ENCODE data around the gene ABLIM2.

ABLIM2 gene

DNA sequence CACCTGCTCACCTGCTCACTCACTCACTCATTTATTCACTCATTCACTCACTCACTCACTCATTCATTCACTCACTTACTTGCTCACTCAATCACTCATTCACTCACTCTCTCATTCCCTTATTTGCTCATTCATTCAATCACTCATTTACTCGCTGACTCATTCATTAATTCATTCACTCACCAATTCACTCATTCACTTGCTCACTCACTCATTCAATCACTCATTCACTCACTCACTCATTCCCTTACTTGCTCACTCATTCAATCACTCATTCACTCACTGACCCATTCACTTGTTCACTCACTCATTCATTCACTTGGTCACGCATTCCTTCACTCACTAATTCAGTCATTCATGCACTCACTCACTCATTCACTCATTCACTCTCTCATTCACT lies 130.2 kb downstream of the ABLIM2 start:
- no peak for DNase-seq (ENCODE audit: low spot score)

DNA sequence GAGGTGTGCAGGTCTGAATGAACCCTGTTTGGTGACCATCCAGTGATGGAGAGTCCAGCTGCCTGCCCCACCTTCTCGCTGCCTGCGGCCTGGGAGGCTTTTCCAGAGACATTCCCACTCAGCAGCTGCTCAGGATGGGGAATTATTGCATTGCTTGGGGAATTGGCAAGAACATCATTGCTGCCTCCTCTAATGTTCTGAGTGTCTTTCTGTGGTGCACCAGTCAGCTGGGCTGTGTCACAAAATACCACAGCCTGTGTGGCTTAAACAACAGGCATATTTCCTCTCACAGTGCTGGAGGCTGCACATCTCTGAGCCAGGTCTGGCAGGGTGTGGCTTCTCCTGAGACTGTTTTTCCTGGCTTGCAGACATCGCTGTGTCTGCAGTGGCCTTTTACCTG lies 132.2 kb downstream of the ABLIM2 start:
- no peak for DNase-seq (ENCODE audit: low spot score)

DNA sequence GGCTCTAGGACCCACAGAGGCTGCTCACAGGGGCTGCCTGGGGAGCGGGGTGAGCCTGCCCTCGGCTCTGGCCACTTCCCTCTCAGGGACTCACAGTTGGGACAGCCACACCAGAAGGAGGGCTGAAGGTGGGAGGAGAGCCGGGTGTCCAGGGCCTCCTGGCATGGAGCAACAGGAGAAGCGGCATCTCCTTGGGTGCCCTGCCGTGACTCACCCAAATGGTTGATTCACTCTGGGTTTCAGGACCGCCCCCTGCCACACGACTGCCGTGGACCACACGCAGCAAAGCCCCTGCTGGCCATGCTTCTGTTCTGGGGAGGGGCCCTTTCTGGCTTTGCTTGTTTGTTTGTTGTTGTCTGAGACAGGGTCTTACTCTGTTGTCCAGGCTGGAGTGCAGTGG lies 132.9 kb downstream of the ABLIM2 start:
- DNase-seq (ENCODE audit: low spot score): no peak

DNA sequence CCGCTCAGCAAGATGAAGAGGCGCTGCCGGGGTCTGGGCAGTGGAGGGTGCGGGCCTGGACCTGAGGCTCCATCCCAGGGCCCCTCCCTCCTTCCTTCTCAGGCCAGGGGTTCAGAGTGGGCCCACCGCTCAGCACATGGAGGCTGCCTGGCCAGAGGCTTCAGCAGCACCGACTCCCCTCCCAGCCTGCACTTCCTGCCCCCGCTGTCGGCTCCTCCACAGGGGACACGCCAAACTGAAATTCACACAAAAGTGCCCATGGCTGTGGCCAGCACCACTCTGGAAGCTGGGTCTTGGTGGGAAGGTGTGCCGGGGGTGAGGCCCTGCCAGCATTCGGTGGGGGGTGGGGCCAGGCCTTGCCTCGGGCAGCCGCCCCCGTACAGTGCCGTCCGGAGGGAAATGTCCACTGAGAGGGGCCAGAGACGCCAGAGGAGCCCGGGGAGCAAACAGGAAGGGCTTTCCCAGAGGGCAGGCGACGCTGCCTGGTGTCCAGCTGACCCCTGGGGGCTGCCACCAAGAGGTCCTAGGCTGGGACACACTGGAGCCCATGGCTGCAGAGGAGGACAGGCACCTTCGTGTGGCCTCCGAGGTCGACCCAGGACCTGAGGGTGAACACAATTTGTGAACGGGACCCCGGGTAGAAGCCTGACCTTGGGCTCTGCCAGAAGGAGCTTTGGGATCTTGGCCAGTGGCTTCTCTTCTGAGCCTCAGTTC lies 134.4 kb downstream of the ABLIM2 start:
- DNase-seq (ENCODE audit: low spot score): no peak

DNA sequence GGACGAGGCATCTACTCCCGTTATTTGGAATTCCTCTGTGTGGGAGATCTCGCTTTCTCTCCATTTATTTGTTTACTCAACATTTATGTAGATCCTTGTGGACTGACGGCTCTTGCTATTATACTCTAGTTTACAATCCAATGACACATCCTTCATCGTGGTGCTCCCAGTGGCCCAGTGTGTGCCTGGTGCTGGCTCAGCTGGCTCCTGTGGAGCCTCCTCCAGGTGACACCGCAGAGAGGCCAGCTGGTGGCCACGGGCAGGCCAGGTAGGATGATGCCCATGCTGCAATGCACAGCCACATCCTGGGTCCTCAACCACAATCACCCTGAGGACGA lies 134.9 kb downstream of the ABLIM2 start:
- DNase-seq (ENCODE audit: low spot score): no peak

DNA sequence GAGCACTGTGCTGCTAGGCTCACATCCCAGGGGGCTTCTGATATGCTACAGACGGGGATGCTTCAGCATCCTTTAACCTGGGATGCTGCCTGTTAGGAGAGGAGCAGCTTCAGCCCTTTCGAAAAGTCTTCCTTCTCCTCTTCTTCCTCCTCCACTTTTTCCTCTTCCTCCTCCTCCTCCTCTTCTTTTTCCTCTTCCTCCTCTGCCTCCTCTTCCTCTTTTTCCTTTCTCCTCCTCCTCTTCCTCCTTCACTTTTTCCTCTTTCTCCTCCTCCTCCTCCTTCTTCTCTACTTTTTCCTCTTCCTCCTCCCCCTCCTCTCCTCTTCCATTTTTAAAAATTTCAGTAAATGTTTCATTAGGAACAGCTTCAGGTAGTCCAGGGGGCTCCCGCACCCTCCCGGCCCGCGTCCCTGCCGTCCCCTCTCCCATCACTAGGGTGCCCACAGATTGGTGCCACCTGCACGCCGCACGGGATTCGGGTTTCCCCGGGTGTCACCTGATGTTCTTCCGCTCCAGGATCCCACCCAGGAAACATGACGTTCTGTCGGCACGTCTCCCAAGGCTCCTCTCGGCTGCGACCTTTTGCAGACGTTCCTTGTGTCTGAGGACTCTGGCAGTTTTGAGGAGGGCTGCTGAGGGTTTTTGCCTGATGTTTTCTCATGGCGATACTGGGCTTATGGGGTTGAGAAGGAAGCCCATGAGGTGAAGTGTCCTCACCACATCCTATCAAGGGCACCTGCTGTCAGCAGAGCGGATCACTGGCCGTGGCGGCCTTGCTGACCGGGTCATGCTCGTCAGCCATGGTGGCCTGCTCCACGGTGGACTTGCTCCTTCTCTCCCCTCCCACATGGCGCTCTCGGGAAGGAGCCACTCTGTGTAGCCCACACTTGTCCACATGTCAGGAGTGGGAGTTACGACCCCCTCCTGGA lies 135.6 kb downstream of the ABLIM2 start:
- DNase-seq (ENCODE audit: low spot score): no peak

DNA sequence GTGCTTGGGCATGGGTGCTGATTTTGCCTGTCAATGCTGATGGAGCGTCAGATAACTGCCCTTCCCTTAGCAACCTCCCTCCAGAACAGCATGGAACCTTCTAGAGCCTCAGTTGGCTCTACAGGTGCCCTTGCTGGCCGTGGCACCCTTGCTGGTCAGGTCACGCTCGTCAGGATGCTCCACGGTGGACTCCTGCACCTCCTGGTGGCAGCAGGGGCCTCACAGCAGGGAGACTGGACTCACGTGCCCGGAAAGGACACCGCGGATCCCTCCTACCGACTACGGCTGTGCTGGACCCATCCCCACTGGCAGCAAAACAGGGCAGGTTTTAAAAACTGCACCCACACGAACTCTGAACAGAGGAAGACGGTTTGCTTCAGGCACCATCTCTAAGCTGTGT lies 136.8 kb downstream of the ABLIM2 start:
- DNase-seq (ENCODE audit: low spot score): no peak

DNA sequence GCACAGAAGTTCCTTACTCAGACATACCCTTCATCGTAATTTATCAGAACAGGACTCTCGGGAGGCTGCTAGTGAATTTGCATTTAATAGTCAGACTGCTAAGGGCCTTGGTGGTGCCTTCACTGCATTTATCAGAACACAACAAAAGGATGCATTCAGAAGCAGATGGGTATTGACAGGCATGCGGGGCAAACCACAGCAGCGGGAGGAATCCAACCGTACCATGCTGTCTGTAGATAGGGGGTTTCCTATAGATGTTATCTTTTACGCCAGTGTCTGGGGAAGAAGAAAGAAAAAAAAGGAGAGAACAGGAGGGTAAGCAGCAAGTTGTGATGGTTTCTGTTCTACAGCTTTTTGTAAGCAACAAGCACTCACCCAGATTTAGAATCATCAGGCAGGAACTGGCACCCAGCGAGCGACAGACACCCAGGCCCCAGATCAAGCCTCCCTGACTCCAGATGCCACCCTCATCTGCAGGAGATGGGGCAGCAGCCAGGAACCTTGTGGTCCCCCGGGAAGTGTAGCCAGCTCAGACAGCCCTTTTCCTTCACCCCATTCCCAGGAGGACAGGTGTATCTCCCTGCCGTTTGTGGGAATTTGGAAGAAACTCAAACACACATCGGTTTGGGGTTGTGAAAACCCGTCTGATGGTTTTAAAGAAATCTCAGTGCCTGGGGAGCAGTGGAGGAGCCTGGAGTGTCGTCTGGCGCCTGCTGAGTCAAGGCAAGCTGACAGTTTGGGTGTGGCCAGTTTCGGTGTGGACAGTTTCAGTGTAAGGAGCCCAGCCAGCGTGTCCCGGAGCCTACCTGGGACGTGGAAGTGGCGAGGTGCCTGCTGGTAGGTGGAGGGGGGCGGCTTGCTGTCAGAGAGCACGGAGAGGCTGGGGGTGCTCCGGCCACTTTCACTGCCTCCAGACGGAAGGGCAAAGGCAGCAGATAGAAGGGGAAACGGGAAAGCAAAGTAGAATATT lies 138.9 kb downstream of the ABLIM2 start:
- no peak for DNase-seq (ENCODE audit: low spot score)

DNA sequence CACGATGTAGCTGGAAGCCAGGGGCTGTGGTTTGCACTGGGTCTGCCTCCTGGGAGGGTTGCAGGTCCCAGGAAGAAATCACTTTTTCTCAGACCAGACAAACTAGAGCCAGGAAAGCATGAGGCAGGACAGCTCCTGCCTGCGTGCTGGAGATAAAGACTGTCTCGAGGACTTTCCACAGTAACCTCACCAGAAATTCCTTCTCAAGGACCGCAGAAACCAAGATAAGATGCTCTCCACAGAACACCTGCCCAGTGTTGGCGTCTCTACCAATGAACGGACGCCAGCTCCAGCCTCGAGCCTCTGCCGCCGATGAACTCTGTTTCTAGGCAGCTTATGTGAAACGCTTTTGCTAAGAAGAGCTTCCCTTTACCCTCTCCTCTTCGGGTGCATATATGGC lies 142.1 kb downstream of the ABLIM2 start:
- no peak for DNase-seq (ENCODE audit: low spot score)

DNA sequence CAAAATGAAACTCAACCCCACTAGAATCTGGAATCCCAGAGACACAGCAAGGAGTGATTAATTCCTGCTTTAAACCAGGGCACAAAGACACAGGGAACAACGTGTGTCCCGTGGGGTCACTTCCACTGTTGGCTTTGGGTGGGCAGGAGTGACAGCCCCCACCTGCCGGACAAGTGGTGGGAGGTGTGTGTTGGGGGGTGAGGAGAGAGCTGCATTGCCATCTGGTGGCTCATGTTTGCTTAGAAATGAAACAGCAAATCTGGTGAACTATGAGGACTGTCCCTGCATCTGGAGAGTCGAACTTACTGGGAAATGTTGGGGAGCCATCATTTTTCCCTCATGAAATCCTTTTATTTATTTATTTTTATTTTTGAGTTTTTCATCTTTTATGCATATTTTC lies 143.1 kb downstream of the ABLIM2 start:
- DNase-seq (ENCODE audit: low spot score): no peak

DNA sequence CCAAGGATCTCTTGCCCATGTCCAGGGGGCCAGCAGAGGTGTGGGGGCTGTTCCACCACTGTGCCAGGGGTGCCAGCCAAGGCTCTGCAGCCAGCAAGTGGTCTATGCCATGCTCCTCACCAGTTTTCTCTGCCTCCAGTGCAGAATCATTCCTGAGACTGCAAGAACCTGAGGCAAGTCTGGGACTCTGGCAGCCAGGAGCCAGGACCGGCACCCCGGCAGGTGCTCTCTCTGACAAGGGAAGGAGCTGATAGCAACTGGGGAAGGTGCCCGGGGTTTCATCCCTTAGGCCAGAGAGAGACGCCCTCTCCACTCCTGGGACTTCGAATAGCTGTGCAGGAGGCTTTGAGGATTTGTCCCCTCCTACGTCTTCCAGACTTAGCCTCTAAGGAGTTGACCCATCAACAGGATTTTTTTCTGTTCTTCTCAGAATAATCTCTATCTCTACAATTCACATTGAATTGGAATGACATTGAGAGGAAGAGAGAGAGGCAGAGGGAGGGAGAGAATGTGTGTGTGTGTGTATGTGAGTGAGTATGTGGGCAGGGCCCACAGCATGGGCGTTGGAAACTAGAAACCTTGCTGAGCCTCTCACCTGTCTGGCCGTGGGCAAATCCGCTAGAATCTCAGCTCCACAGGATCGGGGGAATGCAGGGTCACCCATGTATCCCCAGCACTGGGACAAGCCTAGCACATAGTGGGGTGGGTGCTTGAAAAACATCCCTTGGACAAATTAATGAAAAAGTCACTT lies 144.5 kb downstream of the ABLIM2 start:
- no peak for DNase-seq (ENCODE audit: low spot score)

DNA sequence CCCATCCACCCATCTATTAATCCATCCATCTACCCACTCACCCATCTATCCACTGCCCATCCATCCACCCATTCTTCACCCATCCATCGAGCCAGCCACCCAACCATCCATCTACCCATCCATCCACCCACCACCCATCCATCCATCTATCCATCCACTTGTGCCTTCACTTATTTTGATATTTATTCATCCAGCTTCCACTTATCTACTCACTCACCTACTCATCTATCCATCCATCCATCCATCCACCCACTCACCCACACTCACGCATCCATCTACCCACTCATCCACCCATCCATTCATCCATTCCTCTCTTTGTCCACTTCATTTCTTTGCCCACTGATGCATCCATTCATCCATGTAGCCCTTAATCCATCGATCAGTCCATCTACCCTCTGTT lies 146.1 kb downstream of the ABLIM2 start:
- no peak for DNase-seq (ENCODE audit: low spot score)

DNA sequence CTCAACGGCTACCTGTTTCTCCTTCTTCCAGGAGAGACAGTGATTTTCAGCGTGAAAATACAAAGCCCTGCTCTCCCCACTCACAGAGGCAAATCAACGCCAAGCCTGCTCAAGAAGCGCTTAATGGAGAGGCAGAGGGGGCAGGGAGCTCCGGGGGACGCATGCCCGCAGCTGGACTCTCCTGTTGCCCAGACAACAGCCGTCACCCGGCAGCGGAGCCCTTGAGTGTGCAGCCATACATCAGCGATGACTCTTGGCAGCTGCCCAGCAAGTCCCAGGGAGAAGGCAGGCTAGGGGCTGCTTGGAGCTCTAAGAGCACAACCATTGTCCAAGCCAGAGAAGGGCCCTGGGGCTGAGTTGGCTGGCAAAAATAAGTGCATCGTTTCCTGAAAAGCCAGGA lies 148.0 kb downstream of the ABLIM2 start:
- peak; percentile 58 for DNase-seq (ENCODE audit: low spot score)

DNA sequence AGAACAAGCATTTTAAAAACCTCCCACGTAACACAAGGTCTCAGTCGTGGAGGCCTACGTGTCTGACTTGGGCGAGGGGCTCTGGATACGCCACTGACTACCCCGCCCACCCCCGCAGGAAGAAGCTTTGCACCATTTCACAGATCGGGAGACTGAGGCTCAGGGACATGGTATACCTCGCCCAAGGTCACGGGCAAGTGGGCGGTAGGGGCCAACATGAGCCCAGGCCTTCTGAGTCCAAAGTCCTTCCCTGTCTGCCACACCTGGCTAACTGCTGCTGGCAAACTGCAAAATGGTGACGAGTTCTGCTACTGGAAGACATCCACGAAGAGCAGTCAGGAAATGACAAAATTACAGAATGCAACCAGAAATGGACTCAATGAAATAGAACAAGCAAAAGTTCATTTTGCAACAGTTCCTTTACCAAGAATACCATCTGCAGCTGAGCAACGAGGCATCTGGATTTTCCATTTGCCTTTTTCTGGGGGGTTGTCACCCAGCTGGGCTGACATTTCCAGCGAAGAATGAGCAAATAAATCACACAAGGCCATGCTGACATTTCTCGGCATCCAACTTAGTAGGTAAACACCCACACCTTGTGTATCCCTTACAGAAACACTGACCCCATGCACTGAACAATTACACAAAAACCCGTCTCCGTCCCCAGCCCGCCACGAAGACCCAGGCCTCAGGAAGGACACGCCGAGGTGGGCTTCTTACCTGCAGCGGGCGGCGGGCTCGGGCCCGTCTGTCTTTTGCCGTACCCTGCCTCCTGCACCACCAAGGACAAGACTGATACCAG lies 148.7 kb downstream of the ABLIM2 start:
- DNase-seq (ENCODE audit: low spot score): no peak

DNA sequence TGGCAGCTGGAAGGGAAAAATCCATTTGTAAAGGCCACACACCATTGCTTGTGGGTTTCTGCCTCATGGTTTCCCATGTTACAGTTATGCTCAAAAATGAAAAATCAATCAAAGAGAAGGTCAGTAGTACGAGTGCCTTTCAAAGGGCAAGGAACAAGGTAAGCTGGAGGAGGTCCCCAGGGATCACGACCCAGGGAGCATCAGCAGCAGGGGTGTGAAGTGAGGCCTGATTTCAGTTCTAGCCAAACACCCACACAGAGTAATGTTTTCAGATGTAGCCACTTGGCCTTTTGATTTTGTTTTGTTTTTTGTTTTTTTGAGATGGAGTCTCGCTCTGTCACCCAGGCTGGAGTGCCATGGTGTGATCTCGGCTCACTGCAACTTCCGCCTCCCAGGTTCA lies 149.5 kb downstream of the ABLIM2 start:
- no peak for DNase-seq (ENCODE audit: low spot score)

DNA sequence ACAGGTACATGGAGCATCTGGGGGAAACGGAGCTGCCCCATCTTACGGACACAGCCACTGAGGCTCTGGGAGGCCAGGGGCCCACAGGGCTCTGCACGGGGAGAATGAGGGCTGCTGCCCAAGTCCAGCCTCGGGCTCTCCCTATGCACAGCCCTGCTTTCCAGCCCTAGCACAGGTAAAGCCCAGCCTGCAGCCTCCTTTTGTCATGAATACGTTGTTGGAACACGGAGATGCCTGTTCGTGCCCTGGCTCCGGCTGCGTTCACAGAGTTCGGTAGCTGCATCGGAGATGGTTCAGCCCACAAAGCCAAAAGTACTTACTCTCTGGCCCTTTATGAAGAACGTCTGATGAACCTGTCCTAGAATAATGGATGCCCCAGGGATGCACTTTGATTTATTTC lies 150.2 kb downstream of the ABLIM2 start:
- no peak for DNase-seq (ENCODE audit: low spot score)

DNA sequence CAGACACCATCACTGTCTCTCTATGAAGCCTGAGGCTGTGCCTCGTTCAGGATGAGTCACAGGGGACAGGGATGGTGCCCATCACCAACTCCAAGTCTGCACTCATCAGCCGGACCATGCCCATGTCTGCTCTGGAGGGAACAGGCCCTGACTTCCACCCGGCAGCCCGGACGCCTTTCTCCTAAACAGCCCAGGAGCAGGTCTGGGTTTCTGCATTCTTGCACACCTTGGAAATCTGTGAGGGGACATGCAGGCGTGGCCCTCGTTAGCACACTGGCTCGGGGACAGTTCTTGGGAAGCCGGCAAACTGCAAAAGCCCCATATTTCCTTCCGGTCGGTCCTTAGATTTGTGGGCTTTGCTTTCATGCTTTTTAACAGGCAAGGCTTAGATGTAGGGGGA lies 151.0 kb downstream of the ABLIM2 start:
- no peak for DNase-seq (ENCODE audit: low spot score)

DNA sequence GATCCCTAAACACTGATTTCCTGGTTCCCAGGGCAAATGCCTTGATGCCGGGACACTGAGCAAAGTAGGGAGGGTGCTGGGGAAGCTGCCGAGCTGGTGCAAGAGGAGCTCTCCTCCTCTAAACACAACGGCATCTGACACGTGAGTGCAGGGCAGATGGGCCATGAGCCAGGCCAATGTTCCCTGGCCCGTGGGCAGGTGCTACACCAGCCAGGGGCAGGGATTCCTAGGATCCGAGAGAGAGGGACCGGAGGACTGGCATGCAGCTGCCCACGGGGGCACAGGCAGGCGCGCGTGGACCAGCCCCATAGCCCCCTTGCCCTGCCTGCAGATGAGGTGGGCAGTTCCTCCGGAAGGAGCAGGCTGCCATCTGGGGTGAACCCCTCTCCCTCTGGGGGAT lies 152.1 kb downstream of the ABLIM2 start:
- DNase-seq (ENCODE audit: low spot score): no peak

DNA sequence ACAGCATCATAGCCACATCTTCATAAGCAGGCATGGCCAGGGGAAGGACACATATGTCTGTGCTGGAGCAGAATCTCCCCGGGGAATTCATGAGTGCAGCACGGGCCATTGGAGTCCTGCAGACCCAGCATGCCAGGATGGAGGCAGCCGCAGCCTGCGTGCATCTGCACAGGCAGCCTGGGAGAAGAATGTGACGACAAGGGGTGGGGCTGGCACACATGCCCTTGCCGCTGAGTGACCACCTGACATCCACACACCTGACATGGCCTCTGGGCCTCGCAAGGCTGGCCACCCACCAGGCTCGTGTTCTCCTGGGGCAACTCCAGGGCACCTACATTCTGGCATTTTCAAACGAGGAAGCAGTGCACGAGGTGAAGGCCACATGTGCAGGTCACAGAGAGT lies 152.8 kb downstream of the ABLIM2 start:
- no peak for DNase-seq (ENCODE audit: low spot score)

DNA sequence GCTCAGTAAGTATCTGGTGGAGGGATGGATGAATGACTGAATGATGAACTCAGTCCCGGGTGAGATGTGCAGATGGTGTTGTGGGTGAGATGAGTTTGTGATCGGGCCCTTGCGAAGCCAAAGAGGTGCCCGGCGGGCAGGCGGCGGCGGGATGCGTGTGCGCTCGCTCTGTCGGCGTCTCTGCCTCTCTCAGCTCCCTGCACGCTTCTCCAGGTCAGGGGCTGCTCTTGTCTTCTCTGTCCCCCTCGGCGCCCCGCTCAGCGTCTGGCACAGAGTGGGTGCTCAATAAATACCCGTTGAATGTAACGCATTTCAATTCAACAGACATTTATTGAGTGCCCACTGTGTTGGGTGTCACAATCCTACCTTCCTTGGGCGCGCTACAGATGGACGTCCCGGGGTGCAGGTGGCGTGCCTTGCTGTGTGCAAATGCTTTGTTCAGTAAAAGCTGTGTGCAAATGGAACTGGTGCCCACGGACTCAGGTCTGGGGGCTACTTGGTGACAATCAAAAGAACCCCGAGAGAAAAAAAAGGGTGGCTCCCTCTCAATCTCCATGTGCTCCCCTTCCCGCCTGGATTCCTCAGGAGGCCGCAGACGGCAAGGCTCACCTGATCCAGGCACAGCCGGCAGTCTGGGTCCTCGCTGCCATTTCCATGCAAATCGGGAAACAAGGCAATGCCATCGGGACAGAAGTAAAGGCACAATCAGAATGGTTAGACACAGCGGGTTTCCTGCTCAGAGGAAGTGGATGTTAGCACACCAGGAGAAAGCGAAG lies 153.4 kb downstream of the ABLIM2 start:
- no peak for DNase-seq (ENCODE audit: low spot score)

Data from kidney capillary endothelial cell (primary cell).